GM12878 (cell line): ENCODE measurements around the gene MSLN. TPM values are rescaled to one million over a fixed set of nuclear protein-coding genes. Genes with fewer than 3 reads are reported as not detected.

Experiments
- ATAC-seq: fragments of 200-7000 bp; cut with Tn5 transposase; 3 replicates; pipeline ENCODE4 v1.9.1; 2020; ENCODE audit warnings: mild to moderate bottlenecking, moderate library complexity
- BruUV-seq: library from RNA; stranded (reverse); fragments of 400-500 nt; replicated peaks from 2 replicates; lab custom pipeline; 2021; lab: Mats Ljungman, UMichigan
- CTCF ChIA-PET: fragments of 300-600 bp; sonication (Branson Sonifier 250); formaldehyde crosslinking; extraction: SDS; loops from one replicate; lab custom pipeline; 2021; ENCODE audit warnings: inconsistent platforms; lab: Yijun Ruan, JAX
- POLR2A ChIA-PET: fragments of 350-600 bp; formaldehyde crosslinking; extraction: SDS; loops from one replicate; lab custom pipeline; 2021; ENCODE audit warnings: inconsistent platforms; lab: Charles Lee
- RAD21 ChIA-PET: fragments of 300-600 bp; sonication (Branson Sonifier 250); formaldehyde crosslinking; loops from one replicate; lab custom pipeline; 2023; ENCODE audit warnings: antibody characterized with exemption; ENCODE audit not compliant: unreplicated experiment; lab: Charles Lee
- SMC1A ChIA-PET: fragments of 300-600 bp; sonication (Branson Sonifier 250); formaldehyde crosslinking; loops from one replicate; lab custom pipeline; 2023; ENCODE audit not compliant: unreplicated experiment, uncharacterized antibody; lab: Charles Lee
- DNase-seq: peaks from one replicate; pipeline ENCODE4 v3.0.0-alpha.2; 2011; ENCODE audit warnings: low read depth, low spot score
- FAIRE-seq: peaks from 3 replicates; lab custom pipeline; 2011; peaks lifted over from hg19 to GRCh38; lab: Jason Lieb, UNC
- H2AFZ ChIP-seq: 2 replicates; pipeline ENCODE4 v1.6.0; 2011; ENCODE audit warnings: low read depth, low read length, control low read depth; ENCODE audit not compliant: control insufficient read depth
- H3K27ac ChIP-seq: 2 replicates; pipeline ENCODE4 v1.5.1; 2011; ENCODE audit warnings: control low read depth; ENCODE audit not compliant: control insufficient read depth, insufficient read depth
- H3K27me3 ChIP-seq, 2 experiments: replicated peaks in 1 of 2; 2 replicates each; pipeline versions ENCODE4 v1.6.0 to v1.6.1; 2011; ENCODE audit warnings: low read length in 1 of 2; ENCODE audit not compliant: control insufficient read depth in 2 of 2, insufficient read depth in 2 of 2
- H3K36me3 ChIP-seq, 2 experiments: 2 replicates each; pipeline ENCODE4 v1.5.1; 2011; ENCODE audit warnings: low read length in 1 of 2; ENCODE audit not compliant: control insufficient read depth in 2 of 2, insufficient read depth in 2 of 2
- H3K4me1 ChIP-seq: 2 replicates; pipeline ENCODE4 v1.6.1; 2011; ENCODE audit warnings: mild to moderate bottlenecking, low read length, moderate library complexity, mixed read lengths; ENCODE audit not compliant: control insufficient read depth, insufficient read depth
- H3K4me2 ChIP-seq: 2 replicates; pipeline ENCODE4 v1.6.0; 2011; ENCODE audit warnings: control low read depth; ENCODE audit not compliant: control insufficient read depth, insufficient read depth
- H3K4me3 ChIP-seq: fragments of 200-600 bp; sonication (generic); 2 replicates; pipeline ENCODE4 v1.5.1; 2016
- H3K79me2 ChIP-seq: 2 replicates; pipeline ENCODE4 v1.6.0; 2011; ENCODE audit warnings: low read length; ENCODE audit not compliant: control insufficient read depth, insufficient read depth
- H3K9ac ChIP-seq: 2 replicates; pipeline ENCODE4 v1.8.0; 2011; ENCODE audit warnings: low read length, control low read depth, mixed read lengths; ENCODE audit not compliant: control insufficient read depth, insufficient read depth
- H3K9me3 ChIP-seq: replicated peaks from 3 replicates; pipeline ENCODE4 v1.5.1; 2011; ENCODE audit warnings: mild to moderate bottlenecking, low read length; ENCODE audit not compliant: control insufficient read depth, insufficient read depth
- H4K20me1 ChIP-seq: 2 replicates; pipeline ENCODE4 v1.6.0; 2011; ENCODE audit not compliant: control insufficient read depth, insufficient read depth
- CEBPZ ChIP-seq: fragments of 150-350 bp; IDR thresholded peaks from 2 replicates; pipeline ENCODE4 v1.6.1; 2016; ENCODE audit warnings: low read depth, low read length
- DPF2 ChIP-seq: fragments of 450-650 bp; IDR thresholded peaks from 2 replicates; pipeline ENCODE4 v1.6.1; 2017; ENCODE audit warnings: mild to moderate bottlenecking
- EP300 ChIP-seq, 2 experiments: fragments of 150-350 bp in 1 of 2; IDR thresholded peaks; 2 replicates each; pipeline ENCODE4 v1.6.1; 2011 to 2012; ENCODE audit warnings: low read depth in 2 of 2, low read length in 2 of 2, borderline replicate concordance in 1 of 2, improper control_type of control experiment in 1 of 2, inconsistent platforms in 1 of 2; ENCODE audit not compliant: control insufficient read depth in 1 of 2
- ESRRA ChIP-seq: IDR thresholded peaks from 2 replicates; pipeline ENCODE4 v1.6.1; 2012; ENCODE audit warnings: mild to moderate bottlenecking, low read length, improper control_type of control experiment
- HSF1 ChIP-seq: fragments of 150-350 bp; IDR thresholded peaks from 2 replicates; pipeline ENCODE4 v1.6.1; 2014; ENCODE audit warnings: mild to moderate bottlenecking, low read depth, low read length
- IRF4 ChIP-seq: IDR thresholded peaks from 2 replicates; pipeline ENCODE4 v1.6.1; 2011; ENCODE audit warnings: low read depth, low read length
- NFXL1 ChIP-seq: fragments of 450-650 bp; IDR thresholded peaks from 2 replicates; pipeline ENCODE4 v1.6.1; 2017; ENCODE audit warnings: antibody characterized with exemption, mild to moderate bottlenecking, borderline replicate concordance
- NFYA ChIP-seq: IDR thresholded peaks from 2 replicates; pipeline ENCODE4 v1.6.1; 2011; ENCODE audit warnings: low read depth, mild to moderate bottlenecking, low read length, improper control_type of control experiment, borderline replicate concordance
- NKRF ChIP-seq: fragments of 450-650 bp; conservative IDR thresholded peaks from 2 replicates; pipeline ENCODE4 v1.6.1; 2017; ENCODE audit warnings: mild to moderate bottlenecking, moderate library complexity
- NR2F1 ChIP-seq: fragments of 450-650 bp; conservative IDR thresholded peaks from 2 replicates; pipeline ENCODE4 v1.6.1; 2017; ENCODE audit warnings: mild to moderate bottlenecking
- RCOR1 ChIP-seq: conservative IDR thresholded peaks from 2 replicates; pipeline ENCODE4 v1.6.1; 2012; ENCODE audit warnings: low read depth, low read length, improper control_type of control experiment
- SIX5 ChIP-seq: IDR thresholded peaks from 2 replicates; pipeline ENCODE4 v1.6.1; 2011; ENCODE audit warnings: mild to moderate bottlenecking, low read depth, low read length, moderate library complexity; ENCODE audit not compliant: severe bottlenecking
- SMAD1 ChIP-seq: fragments of 450-650 bp; IDR thresholded peaks from 2 replicates; pipeline ENCODE4 v1.6.1; 2018; ENCODE audit warnings: mild to moderate bottlenecking, low read depth; ENCODE audit not compliant: partially characterized antibody
- SP1 ChIP-seq: IDR thresholded peaks from one replicate; pipeline ENCODE4 v1.6.1; 2011; ENCODE audit warnings: low read depth, low read length
- SREBF1 ChIP-seq: IDR thresholded peaks from 2 replicates; pipeline ENCODE4 v1.6.1; 2012; ENCODE audit warnings: mild to moderate bottlenecking, low read length
- YBX1 ChIP-seq: fragments of 450-650 bp; IDR thresholded peaks from 2 replicates; pipeline ENCODE4 v1.6.1; 2016; ENCODE audit warnings: antibody characterized with exemption
- ZNF217 ChIP-seq: fragments of 450-650 bp; IDR thresholded peaks from 2 replicates; pipeline ENCODE4 v1.6.1; 2017; ENCODE audit warnings: antibody characterized with exemption, mild to moderate bottlenecking
- WGBS: methylation state at CpG from one replicate; pipeline ENCODE4 v1.1.6; 2016; ENCODE audit warnings: low lambda C conversion rate; ENCODE audit not compliant: insufficient replicate concordance, insufficient coverage; ENCODE audit errors: missing lambda C conversion rate; 5-methylcytosine and 5-hydroxymethylcytosine counted together
- in situ Hi-C: fragments of 300-500 bp; cut with MboI; formaldehyde crosslinking; loops from 9 replicates; pipeline ENCODE4 v1.14.3; 2018; ENCODE audit warnings: mixed read lengths
- intact Hi-C: fragments of 100-400 bp; cut with micrococcal nuclease; formaldehyde crosslinking; loops from one replicate; pipeline ENCODE4 v1.14.2; 2022; ENCODE audit not compliant: unreplicated experiment
- polyA plus RNA-seq, 11 experiments: library from polyadenylated mRNA; depleted of rRNA in 4 of 11; unstranded in 6 of 11; stranded (reverse) in 5 of 11; fragments of >200 nt; fragmentation: Nextera tagmentation in 4 of 11; fragmentation: Illumina TruSeq in 1 of 11; extraction: Ambion mirVana in 4 of 11; extraction: Trizol in 1 of 11; gene quantifications; 1 replicate in 1 of 11; 2 replicates in 10 of 11; pipeline versions ENCODE4 v1.2.1 to v1.2.3, GENCODE V29; 2011 to 2016; ENCODE audit warnings: inconsistent platforms in 2 of 11, missing spikeins in 2 of 11, low read depth in 1 of 11
- total RNA-seq, 4 experiments: library from RNA; depleted of rRNA in 3 of 4; stranded (reverse); fragments of >200 nt in 3 of 4; fragmentation: Illumina TruSeq in 1 of 4; extraction: Trizol in 1 of 4; gene quantifications; 2 replicates each; pipeline versions ENCODE4 v1.2.1 to v1.2.3, GENCODE V29; 2013 to 2021

MSLN gene
- total and polyA plus RNA-seq, 10 of the 15 experiments (the other 5 are each of a cell fraction or from before 2014, with no cell fraction given), result 0.08 TPM; not detected in 9

GRCh38 chr16:726438-727290 is 33.9 kb upstream of the MSLN start, which contains the start of the genes CCDC78 and HAGHL:
TSS of gene CCDC78 (minus strand) at chr16:726443. CDS start at chr16:726367, 76 bp downstream.
TSS of gene HAGHL (plus strand) at chr16:727106. CDS start at chr16:727510, 404 bp downstream.
- peak within 1 kb of the TSS; percentile 100 for H3K4me2 ChIP-seq
- H3K79me2 ChIP-seq, result no peaks in the 10 kb centered on the region; the same call in 1 of the 2 replicates
- H3K27ac ChIP-seq, result peak within 1 kb of the TSS; percentile 74
- no peaks in the 10 kb centered on the region for H4K20me1 ChIP-seq
- DNase-seq, result no peak
- no peaks in the 10 kb centered on the region; a peak in 2 of 4 replicates for H3K36me3 ChIP-seq
- intact Hi-C loops (no loop called here), in situ Hi-C loops (no loop called here)
- CTCF ChIA-PET, result interaction anchor here (0.8 kb wide), 2 partner anchors 10 to 14 kb away, joined by 3 read pairs; no protein-coding TSS in a partner anchor
- SMC1A ChIA-PET, result interaction anchor here (1.7 kb wide), 2 partner anchors 12 to 14 kb away, joined by 3 to 5 read pairs; partner anchors contain the start of gene METRN
- RAD21 ChIA-PET, result no interaction called here
- POLR2A ChIA-PET, result interaction anchor here (1.4 to 6.3 kb wide), 2 partner anchors 11 to 32 kb away, joined by 4 to 60 read pairs; partner anchors contain the start of gene CIAO3
- WGBS, result 7% methylated on average over 46 of the region's 88 CpGs
- H3K9ac ChIP-seq, result peak within 1 kb of the TSS; percentile 73
- H3K4me3 ChIP-seq, result peak within 1 kb of the TSS; percentile 87
- H3K4me1 ChIP-seq, result peaks cover 13% of the 10 kb centered on the region
- H2AFZ ChIP-seq, result peak within 1 kb of the TSS; percentile 37
- no TSS peak for BruUV-seq
- no peak for FAIRE-seq
- H3K27me3 ChIP-seq, result no peaks in the 10 kb centered on the region
- H3K9me3 ChIP-seq, result no peaks in the 10 kb centered on the region
- peak; percentile 50 for ATAC-seq
- TF ChIP-seq HSF1, result no peak
- TF ChIP-seq EP300 (IDR thresholded peaks at IDR 0.05; ENCODE audit: borderline replicate concordance in 1 of 2, control insufficient read depth in 1 of 2, low read depth in 2 of 2, low read length in 2 of 2), result no peak
- no peak for TF ChIP-seq NFXL1
- TF ChIP-seq SP1, result no peak
- TF ChIP-seq NR2F1, result no peak; the same call in 1 of the 2 replicates
- TF ChIP-seq CEBPZ, result no peak
- no peak for TF ChIP-seq NKRF
- TF ChIP-seq ZNF217, result peak; percentile 80; the same call in 1 of the 2 replicates
- no peak for TF ChIP-seq SREBF1
- no peak for TF ChIP-seq SMAD1
- TF ChIP-seq YBX1, result no peak
- TF ChIP-seq DPF2, result peak; percentile 43; the same call in 1 of the 2 replicates
- no peak for TF ChIP-seq RCOR1
- no peak for TF ChIP-seq NFYA
- TF ChIP-seq IRF4, result no peak
- TF ChIP-seq ESRRA, result no peak
- no peak for TF ChIP-seq SIX5
